ENCODE data around the gene NUDT3.

DNA sequence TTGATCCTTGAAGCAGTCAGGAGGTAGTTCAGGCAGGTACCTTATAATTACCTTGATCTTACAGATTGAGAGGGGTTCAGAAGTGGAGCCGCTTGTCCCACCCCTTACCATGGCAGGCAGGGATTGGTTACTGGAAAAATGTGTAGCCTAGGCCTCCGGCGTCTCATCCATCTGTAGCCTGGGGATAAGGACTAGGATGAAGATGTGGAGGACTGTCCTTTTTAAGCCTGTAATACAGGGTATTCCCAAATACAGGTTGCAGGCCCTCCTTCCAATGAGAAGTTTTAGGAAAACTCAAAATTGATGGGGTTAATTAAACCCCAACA is 153.0 kb downstream of the NUDT3 start:
- TF ChIP-seq, protein P1, sequence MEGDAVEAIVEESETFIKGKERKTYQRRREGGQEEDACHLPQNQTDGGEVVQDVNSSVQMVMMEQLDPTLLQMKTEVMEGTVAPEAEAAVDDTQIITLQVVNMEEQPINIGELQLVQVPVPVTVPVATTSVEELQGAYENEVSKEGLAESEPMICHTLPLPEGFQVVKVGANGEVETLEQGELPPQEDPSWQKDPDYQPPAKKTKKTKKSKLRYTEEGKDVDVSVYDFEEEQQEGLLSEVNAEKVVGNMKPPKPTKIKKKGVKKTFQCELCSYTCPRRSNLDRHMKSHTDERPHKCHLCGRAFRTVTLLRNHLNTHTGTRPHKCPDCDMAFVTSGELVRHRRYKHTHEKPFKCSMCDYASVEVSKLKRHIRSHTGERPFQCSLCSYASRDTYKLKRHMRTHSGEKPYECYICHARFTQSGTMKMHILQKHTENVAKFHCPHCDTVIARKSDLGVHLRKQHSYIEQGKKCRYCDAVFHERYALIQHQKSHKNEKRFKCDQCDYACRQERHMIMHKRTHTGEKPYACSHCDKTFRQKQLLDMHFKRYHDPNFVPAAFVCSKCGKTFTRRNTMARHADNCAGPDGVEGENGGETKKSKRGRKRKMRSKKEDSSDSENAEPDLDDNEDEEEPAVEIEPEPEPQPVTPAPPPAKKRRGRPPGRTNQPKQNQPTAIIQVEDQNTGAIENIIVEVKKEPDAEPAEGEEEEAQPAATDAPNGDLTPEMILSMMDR (IDR thresholded peaks at IDR 0.05 in 2 of 3, conservative IDR thresholded peaks at IDR 0.05 in 1 of 3; ENCODE audit: borderline replicate concordance in 1 of 3, insufficient read depth in 1 of 3, low read depth in 2 of 3, low read length in 2 of 3): no peak
- TF ChIP-seq ZNF274 (IDR thresholded peaks at IDR 0.05; ENCODE audit: low read depth, low read length) (no peak), EZH2 (IDR thresholded peaks at IDR 0.05) (no peak), SRF (IDR thresholded peaks at IDR 0.05; ENCODE audit: low read depth) (no peak)
- TF ChIP-seq, protein P2, sequence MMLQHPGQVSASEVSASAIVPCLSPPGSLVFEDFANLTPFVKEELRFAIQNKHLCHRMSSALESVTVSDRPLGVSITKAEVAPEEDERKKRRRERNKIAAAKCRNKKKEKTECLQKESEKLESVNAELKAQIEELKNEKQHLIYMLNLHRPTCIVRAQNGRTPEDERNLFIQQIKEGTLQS (IDR thresholded peaks at IDR 0.05): no peak

Measured in HCT116 (cell line).